ENCODE measurements around the gene RPL13.

RPL13 gene

DNA sequence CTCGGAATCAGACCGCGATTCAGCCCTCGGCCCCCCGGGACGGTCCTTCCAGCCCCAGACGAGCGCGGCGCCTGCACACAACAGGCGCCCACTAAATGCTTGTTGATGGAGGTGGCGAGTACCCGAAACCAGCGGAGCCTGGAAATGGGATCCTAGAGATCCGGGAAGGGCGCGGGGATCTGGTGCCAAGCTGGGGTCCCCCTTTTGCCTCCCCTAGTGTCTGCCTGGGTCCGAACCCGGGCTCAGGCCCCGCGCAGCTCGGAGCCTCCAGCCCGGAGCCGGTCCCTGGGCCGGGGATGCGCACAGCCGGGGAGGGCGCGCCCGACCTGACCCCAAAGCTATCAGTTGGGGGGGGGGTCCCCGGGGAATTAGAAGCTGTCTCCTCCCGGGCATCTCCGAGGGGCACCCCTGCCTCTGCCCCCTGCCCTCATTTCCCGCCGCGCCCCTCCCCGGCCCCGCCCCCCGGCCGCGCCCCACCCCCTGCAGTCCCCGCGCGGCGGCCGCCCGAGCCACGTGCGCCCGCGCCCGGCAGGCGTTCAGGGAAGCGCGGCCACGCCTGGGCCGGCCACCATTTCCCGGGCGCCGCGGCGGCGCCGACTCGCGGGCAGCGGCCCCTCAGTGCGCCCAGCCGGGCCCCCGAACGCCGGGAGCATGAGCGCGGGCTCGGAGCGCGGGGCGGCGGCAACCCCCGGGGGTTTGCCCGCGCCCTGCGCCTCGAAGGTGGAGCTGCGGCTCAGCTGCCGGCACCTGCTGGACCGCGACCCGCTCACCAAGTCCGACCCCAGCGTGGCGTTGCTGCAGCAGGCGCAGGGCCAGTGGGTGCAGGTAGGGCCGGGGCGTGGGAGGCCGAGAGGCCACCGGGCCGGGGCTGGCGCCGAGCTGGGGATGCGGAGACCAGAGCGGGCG, 15.0 kb downstream of the RPL13 start, which contains the start of gene CPNE7:
Gene CPNE7, plus strand, starts transcription at position 512 of the 906 bp plus-strand sequence. Its CDS starts 140 bp downstream, at position 652.
- H3K4me3 Mint-ChIP-seq: peak within 1 kb of the TSS; percentile 50

GRCh38 chr16:89576153-89577054, 15.9 kb downstream of the RPL13 start:
- Mint-ChIP-seq H3K27ac (no peak overlapping the region), H3K4me1 (peaks cover 26% of the 10 kb centered on the region), H3K4me3 (no peak overlapping the region), H3K9me3 (peaks cover 15% of the 10 kb centered on the region), H3K36me3 (ENCODE audit: low read depth) (no peaks in the 10 kb centered on the region), H3K27me3 (ENCODE audit: low read depth, poor library complexity) (peaks cover 36% of the 10 kb centered on the region)
- TF ChIP-seq CTCF (IDR thresholded peaks at IDR 0.05): no peak
- no peak for DNase-seq

More for the DNA sequence above, 15.0 kb downstream of the RPL13 start, which contains the start of gene CPNE7:
- Mint-ChIP-seq H3K9me3 (peaks cover 15% of the 10 kb centered on the region), H3K27ac (no peak within 1 kb of the TSS), H3K27me3 (ENCODE audit: low read depth, poor library complexity) (peaks cover 36% of the 10 kb centered on the region), H3K36me3 (ENCODE audit: low read depth) (no peaks in the 10 kb centered on the region), H3K4me1 (peaks cover 26% of the 10 kb centered on the region)
- DNase-seq: peak; percentile 55
- TF ChIP-seq CTCF (IDR thresholded peaks at IDR 0.05): no peak

GRCh38 chr16:89577055-89577759, 16.7 kb downstream of the RPL13 start:
- H3K27me3 Mint-ChIP-seq (ENCODE audit: low read depth, poor library complexity): peaks cover 32% of the 10 kb centered on the region
- H3K27ac Mint-ChIP-seq: no peak overlapping the region
- no peak for TF ChIP-seq CTCF (IDR thresholded peaks at IDR 0.05)
- H3K4me1 Mint-ChIP-seq: peaks cover 19% of the 10 kb centered on the region
- DNase-seq: no peak
- H3K36me3 Mint-ChIP-seq (ENCODE audit: low read depth): no peaks in the 10 kb centered on the region
- H3K4me3 Mint-ChIP-seq: no peak overlapping the region
- peaks cover 15% of the 10 kb centered on the region for H3K9me3 Mint-ChIP-seq

- Mint-ChIP-seq H3K27me3 (ENCODE audit: low read depth, poor library complexity) (peaks cover 16% of the 10 kb centered on the region), H3K4me3 (no peak overlapping the region), H3K27ac (no peak overlapping the region), H3K9me3 (peaks cover 15% of the 10 kb centered on the region), H3K36me3 (ENCODE audit: low read depth) (no peaks in the 10 kb centered on the region), H3K4me1 (no peaks in the 10 kb centered on the region)
- TF ChIP-seq CTCF (IDR thresholded peaks at IDR 0.05): no peak
- no peak for DNase-seq
Measured at GRCh38 chr16:89579351-89579750, 18.9 kb downstream of the RPL13 start.

DNA sequence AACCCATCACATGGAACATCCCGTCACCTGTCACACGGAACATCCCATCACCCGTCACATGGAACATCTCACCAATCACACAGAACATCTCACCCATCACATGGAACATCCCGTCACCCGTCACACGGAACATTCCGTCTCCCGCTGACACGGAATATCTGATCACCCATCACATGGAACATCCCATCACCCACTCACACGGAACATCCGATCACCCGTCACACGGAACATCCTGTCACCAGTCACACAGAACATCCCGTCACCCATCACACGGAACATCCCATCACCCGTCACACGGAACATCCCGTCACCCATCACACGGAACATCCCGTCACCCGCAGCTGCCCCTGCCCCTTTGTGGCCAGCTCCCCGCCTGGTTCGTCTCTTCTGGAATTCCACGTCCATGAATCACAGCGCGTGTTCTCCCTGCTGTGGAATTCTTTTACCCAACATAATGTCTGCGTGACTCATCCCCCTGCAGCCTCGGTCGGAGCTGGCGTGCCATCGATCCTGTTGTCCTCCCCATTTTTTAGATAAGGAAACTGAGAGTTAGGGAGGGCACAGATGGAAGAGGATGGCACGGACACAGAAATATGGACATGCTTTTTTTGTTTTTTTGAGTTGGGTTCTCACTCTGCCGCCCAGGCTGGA, 20.7 kb downstream of the RPL13 start:
- no peak for DNase-seq
- peaks cover 15% of the 10 kb centered on the region for H3K9me3 Mint-ChIP-seq
- no peaks in the 10 kb centered on the region for H3K4me1 Mint-ChIP-seq
- no peak for TF ChIP-seq CTCF (IDR thresholded peaks at IDR 0.05)
- H3K4me3 Mint-ChIP-seq: no peak overlapping the region
- no peak overlapping the region for H3K27ac Mint-ChIP-seq
- no peaks in the 10 kb centered on the region for H3K36me3 Mint-ChIP-seq (ENCODE audit: low read depth)
- H3K27me3 Mint-ChIP-seq (ENCODE audit: low read depth, poor library complexity): peaks cover 1% of the 10 kb centered on the region

Measured in nephron progenitor cell (in vitro differentiated cells).